Lower leg skin (tissue), 4 donors: Measurements from ENCODE around the gene KCNC3. TPM values are rescaled to one million over a fixed set of nuclear protein-coding genes. Genes with fewer than 3 reads are reported as not detected.
A peak's percentile ranks its signal among the peaks of the same experiment; 100 is the strongest.
"Not testable (repeated sequence)": the region's sequence is repeated elsewhere in the genome, so short reads cannot be mapped to it uniquely, and the experiment has no call there.

Experiments
- DNase-seq, 2 donors: peaks; one replicate each; pipeline ENCODE4 v3.0.0-alpha.2; 2019; ENCODE audit warnings: low spot score in 2 of 2
- H3K4me3 ChIP-seq: fragments of 200-600 bp; sonication (generic); 2 replicates; pipeline ENCODE4 v1.5.1; 2017; ENCODE audit warnings: mild to moderate bottlenecking, low read depth; ENCODE audit not compliant: poor library complexity, severe bottlenecking
- POLR2A ChIP-seq, 2 donors: fragments of 450-650 bp; IDR thresholded peaks; one replicate each; pipeline ENCODE4 v1.6.1; 2016 to 2017; ENCODE audit warnings: antibody characterized with exemption in 2 of 2, mild to moderate bottlenecking in 1 of 2, moderate library complexity in 1 of 2
- WGBS, 2 donors: methylation state at CpG; one replicate each; pipeline ENCODE4 v1.1.5; 2018; 5-methylcytosine and 5-hydroxymethylcytosine counted together
- intact Hi-C: fragments of 100-400 bp; cut with DNase I; formaldehyde crosslinking; loops from one replicate; pipeline ENCODE4 v1.15.0; 2023; ENCODE audit warnings: low total_unique reads
- total RNA-seq, 4 donors: library from RNA; depleted of rRNA; stranded (reverse); fragments of >200 nt; gene quantifications; one replicate each; pipeline ENCODE4 v1.1.0, GENCODE V29; 2016
- TF ChIP-seq, protein P1 (sequence below), 3 donors: fragments of 450-650 bp; IDR thresholded peaks; one replicate each; pipeline ENCODE4 v1.5.1; 2016; ENCODE audit warnings: antibody characterized with exemption in 3 of 3, mild to moderate bottlenecking in 3 of 3, moderate library complexity in 2 of 3

The KCNC3 gene
- total RNA-seq, 4 donors from 2014 or later, result 0.53 to 2.0 (median 1.7) TPM

DNA sequence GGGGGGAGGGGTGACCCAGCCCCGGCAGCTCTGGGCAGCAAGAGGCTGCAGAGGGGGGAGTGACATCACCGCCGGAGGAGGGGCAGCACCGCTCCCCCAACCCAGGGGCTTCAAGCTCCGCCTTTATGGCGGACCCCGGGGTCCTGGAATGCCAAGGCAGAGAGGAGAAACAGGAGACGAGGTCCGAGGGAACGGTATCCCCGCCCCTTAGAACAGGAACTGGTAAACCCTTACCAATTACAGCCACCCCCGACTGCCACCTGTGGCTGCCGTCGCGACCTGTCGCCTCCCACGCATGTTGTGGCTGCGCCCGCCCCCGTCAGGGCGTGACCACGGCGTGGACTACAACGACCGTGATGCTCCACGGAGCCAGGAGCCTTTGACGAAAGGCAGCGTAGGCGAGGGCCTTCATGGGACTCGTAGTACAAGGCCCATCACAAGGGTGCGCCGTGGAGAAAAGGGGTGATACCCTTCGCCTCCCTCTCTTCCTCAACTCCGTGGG, 4.1 kb upstream of the KCNC3 start:
- DNase-seq, result peak; percentile 76 to 96
- intact Hi-C loops, result no loop called here
- WGBS, 2 donors, result 0 to 1% methylated on average over 22 to 34 of the region's 34 CpGs
- H3K4me3 ChIP-seq, result peak overlapping the region; percentile 35
- TF ChIP-seq, protein P1, sequence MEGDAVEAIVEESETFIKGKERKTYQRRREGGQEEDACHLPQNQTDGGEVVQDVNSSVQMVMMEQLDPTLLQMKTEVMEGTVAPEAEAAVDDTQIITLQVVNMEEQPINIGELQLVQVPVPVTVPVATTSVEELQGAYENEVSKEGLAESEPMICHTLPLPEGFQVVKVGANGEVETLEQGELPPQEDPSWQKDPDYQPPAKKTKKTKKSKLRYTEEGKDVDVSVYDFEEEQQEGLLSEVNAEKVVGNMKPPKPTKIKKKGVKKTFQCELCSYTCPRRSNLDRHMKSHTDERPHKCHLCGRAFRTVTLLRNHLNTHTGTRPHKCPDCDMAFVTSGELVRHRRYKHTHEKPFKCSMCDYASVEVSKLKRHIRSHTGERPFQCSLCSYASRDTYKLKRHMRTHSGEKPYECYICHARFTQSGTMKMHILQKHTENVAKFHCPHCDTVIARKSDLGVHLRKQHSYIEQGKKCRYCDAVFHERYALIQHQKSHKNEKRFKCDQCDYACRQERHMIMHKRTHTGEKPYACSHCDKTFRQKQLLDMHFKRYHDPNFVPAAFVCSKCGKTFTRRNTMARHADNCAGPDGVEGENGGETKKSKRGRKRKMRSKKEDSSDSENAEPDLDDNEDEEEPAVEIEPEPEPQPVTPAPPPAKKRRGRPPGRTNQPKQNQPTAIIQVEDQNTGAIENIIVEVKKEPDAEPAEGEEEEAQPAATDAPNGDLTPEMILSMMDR (IDR thresholded peaks at IDR 0.05), result no peak
- TF ChIP-seq POLR2A (IDR thresholded peaks at IDR 0.05), result no peak

GRCh38 chr19:50332244-50333038, 3.3 kb upstream of the KCNC3 start:
- DNase-seq, result no peak
- intact Hi-C loops, result no loop called here
- no peak overlapping the region for H3K4me3 ChIP-seq
- WGBS, 2 donors, result 5 to 9% methylated on average over 20 of the region's 20 CpGs
- TF ChIP-seq POLR2A (IDR thresholded peaks at IDR 0.05), result no peak
- TF ChIP-seq, protein P1 (IDR thresholded peaks at IDR 0.05), result no peak

- no peak for DNase-seq
- no peak overlapping the region for H3K4me3 ChIP-seq
- intact Hi-C loops, result no loop called here
- no peak for TF ChIP-seq POLR2A (IDR thresholded peaks at IDR 0.05)
- 17 to 21% methylated on average over 2 of the region's 2 CpGs for WGBS, 2 donors
Observed at GRCh38 chr19:50331994-50332243, 2.7 kb upstream of the KCNC3 start.

DNA sequence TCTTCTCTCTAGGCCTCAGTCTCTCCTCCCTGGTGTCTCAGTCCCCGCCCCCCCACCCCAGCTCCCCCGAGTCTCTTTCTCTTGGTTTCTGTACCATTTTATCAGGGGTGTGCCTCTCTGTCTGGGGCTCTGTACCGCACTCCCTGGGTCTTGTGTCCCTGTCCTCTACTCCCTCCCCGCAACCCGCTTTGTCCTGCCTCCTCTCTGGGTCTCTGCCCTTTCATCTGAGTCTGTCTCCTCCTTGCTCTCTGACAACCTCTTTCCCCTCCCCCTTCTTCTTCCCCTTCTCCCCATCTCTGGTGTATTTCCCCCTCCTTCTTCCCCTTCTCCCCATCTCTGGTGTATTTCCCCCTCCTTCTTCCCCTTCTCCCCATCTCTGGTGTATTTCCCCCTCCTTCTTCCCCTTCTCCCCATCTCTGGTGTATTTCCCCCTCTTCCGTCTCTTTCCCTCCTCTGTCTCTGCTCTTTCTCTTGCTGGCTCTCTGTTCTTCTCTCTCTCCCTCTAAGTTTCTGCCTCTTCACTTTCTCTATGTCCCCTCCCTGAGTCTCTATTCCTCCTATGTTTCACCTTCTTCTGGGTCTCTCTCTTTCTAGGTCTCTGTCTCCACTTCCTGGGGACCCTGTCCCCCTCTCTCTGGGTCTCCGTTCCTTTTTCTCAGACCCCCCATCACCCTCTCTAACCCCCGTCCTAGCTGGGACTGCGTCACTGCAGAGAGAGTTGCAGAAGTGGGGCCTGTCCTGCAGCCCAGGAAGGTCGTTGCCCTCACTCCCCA, 2.2 kb upstream of the KCNC3 start:
- no peak overlapping the region for H3K4me3 ChIP-seq
- DNase-seq, result no peak
- TF ChIP-seq, protein P1 (IDR thresholded peaks at IDR 0.05), result no peak
- TF ChIP-seq POLR2A (IDR thresholded peaks at IDR 0.05), result no peak
- intact Hi-C loops, result no loop called here
- 17 to 22% methylated on average over 10 of the region's 10 CpGs for WGBS, 2 donors

DNA sequence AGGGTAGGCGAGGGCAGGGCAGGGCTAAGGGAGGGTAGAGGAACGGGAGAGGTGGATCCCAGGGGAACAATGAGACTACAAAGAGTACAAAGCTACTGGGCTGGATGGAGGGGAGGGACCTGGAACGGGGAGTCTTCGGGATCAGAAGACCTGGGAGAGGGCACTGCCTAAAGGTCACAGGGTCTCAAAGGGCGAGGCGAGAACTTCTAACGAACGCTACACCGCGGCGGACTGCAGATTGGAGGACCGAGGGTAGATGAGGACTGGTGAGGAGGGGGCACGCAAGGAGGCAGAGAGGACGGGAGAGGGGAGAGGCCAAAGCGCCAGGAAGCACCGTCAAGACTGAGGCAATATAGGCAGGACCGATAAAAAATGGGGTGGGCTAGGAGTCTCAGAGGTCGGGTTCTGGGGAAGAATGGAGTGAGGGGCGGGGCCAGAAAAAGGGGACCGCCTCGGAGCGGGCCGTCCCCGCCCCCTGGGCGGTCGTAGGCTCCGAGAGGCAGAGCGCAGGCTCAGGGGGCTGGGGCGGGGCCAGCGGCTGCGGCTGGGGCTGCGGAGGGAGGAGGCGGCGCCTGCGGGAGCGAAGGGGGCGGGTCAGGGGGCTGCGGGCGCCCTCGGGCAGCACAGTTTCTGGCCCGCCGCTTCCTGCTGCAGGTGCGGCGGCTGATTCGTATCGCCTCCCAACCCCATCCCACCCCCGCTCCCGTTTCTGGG, 1.3 kb upstream of the KCNC3 start:
- 3 to 4% methylated on average over 45 of the region's 48 CpGs for WGBS, 2 donors
- H3K4me3 ChIP-seq, result no peak overlapping the region
- DNase-seq, result peak; percentile 43 to 94
- intact Hi-C loops, result no loop called here
- no peak for TF ChIP-seq POLR2A (IDR thresholded peaks at IDR 0.05)
- TF ChIP-seq, protein P1 (IDR thresholded peaks at IDR 0.05), result no peak

DNA sequence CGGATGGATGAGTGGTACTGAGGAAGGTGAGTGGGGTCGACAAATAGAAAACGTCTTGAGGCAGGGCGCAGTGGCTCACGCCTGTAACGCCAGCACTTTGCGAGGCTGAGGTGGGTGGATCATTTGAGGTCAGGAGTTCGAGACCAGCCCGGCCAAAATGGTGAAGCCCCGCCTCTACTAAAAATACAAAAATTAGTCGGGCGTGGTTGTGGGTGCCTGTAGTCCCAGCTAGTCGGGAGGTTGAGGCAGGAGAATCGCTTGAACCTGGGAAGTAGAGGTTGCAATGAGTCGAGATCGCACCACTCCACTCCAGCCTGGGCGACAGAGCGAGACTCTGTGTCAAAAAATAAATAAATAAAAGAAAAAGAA, 733 bp upstream of the KCNC3 start:
- DNase-seq, intact Hi-C loops, H3K4me3 ChIP-seq: not testable (repeated sequence)
- WGBS, 2 donors, result 14 to 18% methylated on average over 18 of the region's 18 CpGs
